Endothelial cell (in vitro differentiated cells): ENCODE results near the gene PYCARD. TPM values are rescaled to one million over a fixed set of nuclear protein-coding genes. Genes with fewer than 3 reads are reported as not detected.

Experiments used
- DNase-seq: peaks from one replicate; pipeline ENCODE4 v3.0.0; 2021; ENCODE audit warnings: low spot score
- H3K27ac Mint-ChIP-seq: one replicate; pipeline ENCODE4 v1.8.0; 2021; ENCODE audit warnings: mixed read lengths, inconsistent platforms; ENCODE audit not compliant: unreplicated experiment
- H3K27me3 Mint-ChIP-seq: one replicate; pipeline ENCODE4 v1.8.0; 2021; ENCODE audit warnings: mild to moderate bottlenecking, moderate library complexity, mixed read lengths, inconsistent platforms; ENCODE audit not compliant: unreplicated experiment
- H3K36me3 Mint-ChIP-seq: one replicate; pipeline ENCODE4 v1.8.0; 2021; ENCODE audit warnings: mild to moderate bottlenecking, low read depth, mixed read lengths, inconsistent platforms; ENCODE audit not compliant: unreplicated experiment
- H3K4me1 Mint-ChIP-seq: one replicate; pipeline ENCODE4 v1.8.0; 2021; ENCODE audit warnings: mild to moderate bottlenecking, mixed read lengths, inconsistent platforms; ENCODE audit not compliant: unreplicated experiment
- H3K4me3 Mint-ChIP-seq: one replicate; pipeline ENCODE4 v1.8.0; 2021; ENCODE audit warnings: mild to moderate bottlenecking, mixed read lengths, inconsistent platforms; ENCODE audit not compliant: unreplicated experiment
- H3K9me3 Mint-ChIP-seq: one replicate; pipeline ENCODE4 v1.8.0; 2021; ENCODE audit warnings: mixed read lengths, inconsistent platforms; ENCODE audit not compliant: unreplicated experiment
- CTCF ChIP-seq: fragments of 200-600 bp; sonication (generic); IDR thresholded peaks from one replicate; pipeline ENCODE4 v1.5.0; 2021; ENCODE audit warnings: antibody characterized with exemption; ENCODE audit not compliant: unreplicated experiment
- total RNA-seq: library from RNA; stranded (reverse); fragmentation: NEBNext Ultra II Directional; extraction: Animal tissue kit (Norgen Biotek cat#: 25700); gene quantifications from one replicate; pipeline ENCODE4 v1.2.1, GENCODE V29; 2021; ENCODE audit not compliant: unreplicated experiment

PYCARD gene
- total RNA-seq, 1 donor from 2014 or later: 35.6 TPM

- peaks cover 61% of the 10 kb centered on the region for H3K4me1 Mint-ChIP-seq
- H3K9me3 Mint-ChIP-seq: no peaks in the 10 kb centered on the region
- H3K27me3 Mint-ChIP-seq: peaks cover 16% of the 10 kb centered on the region
- peak overlapping the region; percentile 92 for H3K27ac Mint-ChIP-seq
- peak overlapping the region; percentile 70 for H3K4me3 Mint-ChIP-seq
- no peak for DNase-seq
- H3K36me3 Mint-ChIP-seq: peaks cover 90% of the 10 kb centered on the region
- TF ChIP-seq CTCF: no peak
Measured at GRCh38 chr16:31190061-31190460, 12.5 kb downstream of the PYCARD start.

GRCh38 chr16:31189412-31189778, 13.2 kb downstream of the PYCARD start:
- Mint-ChIP-seq H3K4me1 (peaks cover 62% of the 10 kb centered on the region), H3K27ac (peak overlapping the region; percentile 26), H3K36me3 (peaks cover 91% of the 10 kb centered on the region), H3K9me3 (no peaks in the 10 kb centered on the region), H3K27me3 (peaks cover 21% of the 10 kb centered on the region), H3K4me3 (peak overlapping the region; percentile 65)
- TF ChIP-seq CTCF: no peak
- no peak for DNase-seq

GRCh38 chr16:31188450-31189411, 13.8 kb downstream of the PYCARD start:
- Mint-ChIP-seq H3K4me3 (peak overlapping the region; percentile 65), H3K4me1 (peaks cover 67% of the 10 kb centered on the region), H3K27me3 (peaks cover 24% of the 10 kb centered on the region), H3K9me3 (no peaks in the 10 kb centered on the region), H3K27ac (peak overlapping the region; percentile 55), H3K36me3 (peaks cover 89% of the 10 kb centered on the region)
- no peak for DNase-seq
- no peak for TF ChIP-seq CTCF

- DNase-seq: no peak
- Mint-ChIP-seq H3K4me1 (peaks cover 73% of the 10 kb centered on the region), H3K9me3 (no peaks in the 10 kb centered on the region), H3K27ac (peak overlapping the region; percentile 27), H3K36me3 (peaks cover 90% of the 10 kb centered on the region), H3K27me3 (peaks cover 28% of the 10 kb centered on the region), H3K4me3 (no peak overlapping the region)
- no peak for TF ChIP-seq CTCF
Measured at GRCh38 chr16:31187808-31188189, 14.8 kb downstream of the PYCARD start.
